Measurements from ENCODE around the gene COL15A1.
A peak's percentile ranks its signal among the peaks of the same experiment; 100 is the strongest.
"Not testable (repeated sequence)": the region's sequence is repeated elsewhere in the genome, so short reads cannot be mapped to it uniquely, and the experiment has no call there.

Gene COL15A1

DNA sequence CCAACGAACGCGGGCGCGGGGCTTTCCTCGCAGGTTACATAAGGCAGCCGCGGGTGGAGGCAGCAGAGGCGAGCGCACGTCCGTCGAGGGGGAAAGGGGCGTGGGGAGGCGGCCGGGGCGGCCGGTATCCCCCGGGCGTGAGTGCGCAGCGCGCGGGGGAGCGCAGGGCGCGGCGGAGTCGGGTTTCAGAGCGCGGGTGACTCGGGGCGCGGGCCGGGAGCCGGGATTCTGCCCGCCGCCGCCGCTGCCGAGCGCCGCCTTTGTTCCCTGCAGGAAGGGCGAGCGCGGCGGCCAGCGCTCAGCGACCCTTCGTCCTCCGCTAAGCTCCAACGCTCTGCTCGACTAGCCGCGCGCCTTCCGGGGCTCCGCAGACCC is at the start of gene COL15A1:
Gene COL15A1, plus strand, starts transcription at position 226 of the 375 bp plus-strand sequence. CDS start 155 bp downstream, outside the sequence.
- peak within 1 kb of the TSS; percentile 51 to 65 for H3K4me3 ChIP-seq (ENCODE audit: low read depth in 1 of 2, low read length in 2 of 2)
- H3K9me3 ChIP-seq (ENCODE audit: control insufficient read depth in 1 of 2, low read length in 2 of 2): no peaks in the 10 kb centered on the region
- peak within 1 kb of the TSS; percentile 43 for H3K27ac ChIP-seq (ENCODE audit: low read depth, low read length)
- H3K9ac ChIP-seq (ENCODE audit: low read depth in 1 of 2, low read length in 2 of 2): peak within 1 kb of the TSS in 1 of 2 donors; percentile 16
- H3K4me1 ChIP-seq (ENCODE audit: control insufficient read depth in 1 of 2, insufficient read depth in 2 of 2, low read length in 2 of 2): no peaks in the 10 kb centered on the region
- H3K27me3 ChIP-seq (ENCODE audit: control insufficient read depth in 1 of 2, insufficient read depth in 2 of 2, low read length in 2 of 2): peaks cover 34 to 38% of the 10 kb centered on the region in 2 donors
- no peaks in the 10 kb centered on the region for H3K36me3 ChIP-seq (ENCODE audit: control insufficient read depth in 1 of 2, insufficient read depth in 2 of 2, low read length in 2 of 2)

- no peak overlapping the region for H3K4me3 ChIP-seq (ENCODE audit: low read depth in 1 of 2, low read length in 2 of 2)
- no peaks in the 10 kb centered on the region for H3K4me1 ChIP-seq (ENCODE audit: control insufficient read depth in 1 of 2, insufficient read depth in 2 of 2, low read length in 2 of 2)
- no peaks in the 10 kb centered on the region for H3K27me3 ChIP-seq (ENCODE audit: control insufficient read depth in 1 of 2, insufficient read depth in 2 of 2, low read length in 2 of 2)
- no peak overlapping the region for H3K27ac ChIP-seq (ENCODE audit: low read depth, low read length)
- no peaks in the 10 kb centered on the region for H3K9me3 ChIP-seq (ENCODE audit: control insufficient read depth in 1 of 2, low read length in 2 of 2)
- H3K36me3 ChIP-seq (ENCODE audit: control insufficient read depth in 1 of 2, insufficient read depth in 2 of 2, low read length in 2 of 2): no peaks in the 10 kb centered on the region
- no peak overlapping the region for H3K9ac ChIP-seq (ENCODE audit: low read depth in 1 of 2, low read length in 2 of 2)
Observed at GRCh38 chr9:98894171-98894570, 49.5 kb upstream of the COL15A1 start.

DNA sequence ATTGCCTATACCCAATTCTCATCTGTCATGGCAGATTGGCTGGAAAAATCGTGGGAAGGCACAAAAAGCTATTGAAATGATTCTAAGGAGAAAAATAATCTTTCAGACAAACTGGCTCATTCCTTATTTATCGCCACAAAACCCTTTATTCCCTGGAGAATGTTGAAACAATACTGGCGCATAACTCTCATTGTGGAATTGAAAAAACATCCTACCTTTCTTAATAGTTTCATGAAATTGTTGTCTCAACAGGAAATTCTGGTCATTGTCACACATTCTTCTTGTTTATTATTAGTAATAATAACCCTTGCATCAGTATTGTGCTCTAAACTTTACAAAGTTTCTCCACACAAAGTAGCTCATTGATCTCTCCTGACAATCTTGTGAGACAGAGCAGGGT is 48.9 kb upstream of the COL15A1 start:
- H3K27me3 ChIP-seq (ENCODE audit: control insufficient read depth in 1 of 2, insufficient read depth in 2 of 2, low read length in 2 of 2): no peaks in the 10 kb centered on the region
- no peaks in the 10 kb centered on the region for H3K4me1 ChIP-seq (ENCODE audit: control insufficient read depth in 1 of 2, insufficient read depth in 2 of 2, low read length in 2 of 2)
- no peak overlapping the region for H3K9ac ChIP-seq (ENCODE audit: low read depth in 1 of 2, low read length in 2 of 2)
- no peaks in the 10 kb centered on the region for H3K36me3 ChIP-seq (ENCODE audit: control insufficient read depth in 1 of 2, insufficient read depth in 2 of 2, low read length in 2 of 2)
- H3K9me3 ChIP-seq (ENCODE audit: control insufficient read depth in 1 of 2, low read length in 2 of 2): no peaks in the 10 kb centered on the region
- no peak overlapping the region for H3K4me3 ChIP-seq (ENCODE audit: low read depth in 1 of 2, low read length in 2 of 2)
- no peak overlapping the region for H3K27ac ChIP-seq (ENCODE audit: low read depth, low read length)

GRCh38 chr9:98896632-98897031 is 47.1 kb upstream of the COL15A1 start:
- H3K27ac ChIP-seq (ENCODE audit: low read depth, low read length): no peak overlapping the region
- no peaks in the 10 kb centered on the region for H3K9me3 ChIP-seq (ENCODE audit: control insufficient read depth in 1 of 2, low read length in 2 of 2)
- H3K4me1 ChIP-seq (ENCODE audit: control insufficient read depth in 1 of 2, insufficient read depth in 2 of 2, low read length in 2 of 2): no peaks in the 10 kb centered on the region
- no peak overlapping the region for H3K4me3 ChIP-seq (ENCODE audit: low read depth in 1 of 2, low read length in 2 of 2)
- H3K9ac ChIP-seq (ENCODE audit: low read depth in 1 of 2, low read length in 2 of 2): no peak overlapping the region
- H3K27me3 ChIP-seq (ENCODE audit: control insufficient read depth in 1 of 2, insufficient read depth in 2 of 2, low read length in 2 of 2): no peaks in the 10 kb centered on the region
- H3K36me3 ChIP-seq (ENCODE audit: control insufficient read depth in 1 of 2, insufficient read depth in 2 of 2, low read length in 2 of 2): no peaks in the 10 kb centered on the region

GRCh38 chr9:98897745-98898144 is 46.0 kb upstream of the COL15A1 start:
- Histone ChIP-seq H3K27me3 (ENCODE audit: control insufficient read depth in 1 of 2, insufficient read depth in 2 of 2, low read length in 2 of 2) (no peaks in the 10 kb centered on the region), H3K9ac (ENCODE audit: low read depth in 1 of 2, low read length in 2 of 2) (no peak overlapping the region), H3K4me1 (ENCODE audit: control insufficient read depth in 1 of 2, insufficient read depth in 2 of 2, low read length in 2 of 2) (no peaks in the 10 kb centered on the region), H3K27ac (ENCODE audit: low read depth, low read length) (no peak overlapping the region), H3K9me3 (ENCODE audit: control insufficient read depth in 1 of 2, low read length in 2 of 2) (no peaks in the 10 kb centered on the region), H3K4me3 (ENCODE audit: low read depth in 1 of 2, low read length in 2 of 2) (no peak overlapping the region), H3K36me3 (ENCODE audit: control insufficient read depth in 1 of 2, insufficient read depth in 2 of 2, low read length in 2 of 2) (no peaks in the 10 kb centered on the region)

DNA sequence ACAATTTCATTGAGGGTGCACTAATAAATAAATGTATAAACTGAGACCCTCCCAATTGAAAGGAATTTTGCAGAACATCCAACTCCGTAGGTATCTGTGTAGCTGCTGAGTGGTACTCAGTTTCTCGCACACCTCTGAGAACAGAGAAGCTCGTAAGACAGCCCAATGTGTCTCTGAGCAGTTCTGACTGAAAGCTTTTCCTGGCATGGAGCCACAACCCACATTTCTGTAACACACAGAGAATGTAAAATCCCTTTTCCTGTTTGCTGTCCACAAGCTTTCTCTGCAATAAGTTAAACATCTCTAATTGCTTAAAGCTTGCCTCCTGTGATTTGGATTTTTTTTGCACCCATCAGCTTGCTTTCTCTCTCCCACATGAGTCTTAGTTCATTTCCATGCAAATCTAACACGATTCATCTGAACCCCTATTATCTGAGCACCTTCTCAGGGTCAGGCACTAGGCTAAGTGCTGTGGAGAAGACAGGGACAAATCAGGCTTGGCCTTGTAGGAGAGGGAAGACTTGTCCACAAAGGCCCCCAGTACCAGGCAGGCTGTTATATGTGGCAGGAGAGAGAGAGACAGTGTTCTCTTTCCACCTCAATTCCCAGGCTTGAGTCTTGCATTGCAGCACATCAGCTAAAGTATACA is 44.2 kb upstream of the COL15A1 start:
- H3K9ac ChIP-seq (ENCODE audit: low read depth in 1 of 2, low read length in 2 of 2): no peak overlapping the region
- no peaks in the 10 kb centered on the region for H3K27me3 ChIP-seq (ENCODE audit: control insufficient read depth in 1 of 2, insufficient read depth in 2 of 2, low read length in 2 of 2)
- no peaks in the 10 kb centered on the region for H3K4me1 ChIP-seq (ENCODE audit: control insufficient read depth in 1 of 2, insufficient read depth in 2 of 2, low read length in 2 of 2)
- H3K27ac ChIP-seq (ENCODE audit: low read depth, low read length): no peak overlapping the region
- no peaks in the 10 kb centered on the region for H3K9me3 ChIP-seq (ENCODE audit: control insufficient read depth in 1 of 2, low read length in 2 of 2)
- no peak overlapping the region for H3K4me3 ChIP-seq (ENCODE audit: low read depth in 1 of 2, low read length in 2 of 2)
- no peaks in the 10 kb centered on the region for H3K36me3 ChIP-seq (ENCODE audit: control insufficient read depth in 1 of 2, insufficient read depth in 2 of 2, low read length in 2 of 2)

DNA sequence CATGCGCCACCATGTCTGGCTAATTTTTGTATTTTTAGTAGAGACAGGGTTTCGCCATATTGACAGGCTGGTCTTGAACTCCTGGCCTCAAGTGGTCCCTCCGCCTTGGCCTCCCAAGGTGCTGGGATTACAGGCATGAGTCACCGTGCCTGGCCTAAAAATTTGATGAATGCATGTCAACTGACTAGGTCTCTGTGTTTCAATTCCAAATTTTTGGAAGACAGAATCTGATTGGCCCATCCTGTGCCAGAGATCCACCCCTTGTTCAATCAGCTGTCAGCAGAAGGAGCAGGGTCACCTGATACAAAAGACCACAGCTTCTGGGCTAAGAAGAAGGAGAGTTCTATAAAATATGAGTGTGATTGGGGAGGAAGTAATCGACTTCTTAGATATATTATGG is 43.5 kb upstream of the COL15A1 start:
- no peak overlapping the region for H3K4me3 ChIP-seq (ENCODE audit: low read depth in 1 of 2, low read length in 2 of 2)
- H3K9me3 ChIP-seq (ENCODE audit: control insufficient read depth in 1 of 2, low read length in 2 of 2): no peaks in the 10 kb centered on the region
- no peaks in the 10 kb centered on the region for H3K4me1 ChIP-seq (ENCODE audit: control insufficient read depth in 1 of 2, insufficient read depth in 2 of 2, low read length in 2 of 2)
- H3K27me3 ChIP-seq (ENCODE audit: control insufficient read depth in 1 of 2, insufficient read depth in 2 of 2, low read length in 2 of 2): no peaks in the 10 kb centered on the region
- H3K27ac ChIP-seq (ENCODE audit: low read depth, low read length): no peak overlapping the region
- no peaks in the 10 kb centered on the region for H3K36me3 ChIP-seq (ENCODE audit: control insufficient read depth in 1 of 2, insufficient read depth in 2 of 2, low read length in 2 of 2)
- no peak overlapping the region for H3K9ac ChIP-seq (ENCODE audit: low read depth in 1 of 2, low read length in 2 of 2)

DNA sequence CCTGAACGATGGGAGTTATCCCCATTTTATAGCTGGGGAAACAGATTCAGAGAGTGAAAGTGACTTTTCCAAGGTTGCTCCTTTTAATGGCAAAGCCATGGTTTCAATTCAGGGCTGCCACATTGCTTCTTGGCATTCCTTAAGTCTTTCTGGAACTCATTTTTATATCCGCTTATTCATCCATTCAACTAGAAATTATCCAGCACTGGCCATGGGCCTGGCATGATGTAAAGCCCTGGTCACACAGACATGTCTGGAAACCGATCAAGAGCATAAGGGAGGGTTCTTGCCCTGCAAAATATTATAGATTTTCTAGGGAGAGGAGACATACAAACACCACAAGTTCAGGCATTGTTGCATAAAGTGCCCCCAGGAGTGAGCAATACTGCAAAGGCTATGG is 43.0 kb upstream of the COL15A1 start:
- Histone ChIP-seq H3K27ac (ENCODE audit: low read depth, low read length) (no peak overlapping the region), H3K9me3 (ENCODE audit: control insufficient read depth in 1 of 2, low read length in 2 of 2) (no peaks in the 10 kb centered on the region), H3K9ac (ENCODE audit: low read depth in 1 of 2, low read length in 2 of 2) (no peak overlapping the region), H3K27me3 (ENCODE audit: control insufficient read depth in 1 of 2, insufficient read depth in 2 of 2, low read length in 2 of 2) (no peaks in the 10 kb centered on the region), H3K4me3 (ENCODE audit: low read depth in 1 of 2, low read length in 2 of 2) (no peak overlapping the region), H3K36me3 (ENCODE audit: control insufficient read depth in 1 of 2, insufficient read depth in 2 of 2, low read length in 2 of 2) (no peaks in the 10 kb centered on the region), H3K4me1 (ENCODE audit: control insufficient read depth in 1 of 2, insufficient read depth in 2 of 2, low read length in 2 of 2) (no peaks in the 10 kb centered on the region)

DNA sequence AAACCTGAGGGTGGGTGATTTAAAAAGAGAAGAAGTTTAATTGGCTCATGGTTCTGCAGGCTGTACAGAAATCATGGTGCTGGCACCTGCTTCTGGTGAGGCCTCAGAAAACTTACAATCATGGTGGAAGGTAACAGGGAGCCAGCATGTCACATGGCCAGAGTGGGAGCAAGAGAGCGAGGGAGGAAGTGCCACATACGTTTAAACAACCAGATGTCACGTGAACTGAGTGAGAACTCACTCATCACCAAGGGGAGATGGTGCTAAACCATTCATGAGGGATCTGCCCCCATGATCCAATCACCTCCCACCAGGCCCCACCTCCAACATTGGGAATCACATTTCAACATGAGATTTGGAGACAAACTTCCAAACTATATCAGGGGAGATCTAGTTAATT is 41.9 kb upstream of the COL15A1 start:
- not testable (repeated sequence) for H3K4me1 ChIP-seq (ENCODE audit: control insufficient read depth in 1 of 2, insufficient read depth in 2 of 2, low read length in 2 of 2); H3K27me3 ChIP-seq (ENCODE audit: control insufficient read depth in 1 of 2, insufficient read depth in 2 of 2, low read length in 2 of 2); H3K36me3 ChIP-seq (ENCODE audit: control insufficient read depth in 1 of 2, insufficient read depth in 2 of 2, low read length in 2 of 2); H3K9me3 ChIP-seq (ENCODE audit: control insufficient read depth in 1 of 2, low read length in 2 of 2); H3K27ac ChIP-seq (ENCODE audit: low read depth, low read length); H3K4me3 ChIP-seq (ENCODE audit: low read depth in 1 of 2, low read length in 2 of 2); H3K9ac ChIP-seq (ENCODE audit: low read depth in 1 of 2, low read length in 2 of 2)

DNA sequence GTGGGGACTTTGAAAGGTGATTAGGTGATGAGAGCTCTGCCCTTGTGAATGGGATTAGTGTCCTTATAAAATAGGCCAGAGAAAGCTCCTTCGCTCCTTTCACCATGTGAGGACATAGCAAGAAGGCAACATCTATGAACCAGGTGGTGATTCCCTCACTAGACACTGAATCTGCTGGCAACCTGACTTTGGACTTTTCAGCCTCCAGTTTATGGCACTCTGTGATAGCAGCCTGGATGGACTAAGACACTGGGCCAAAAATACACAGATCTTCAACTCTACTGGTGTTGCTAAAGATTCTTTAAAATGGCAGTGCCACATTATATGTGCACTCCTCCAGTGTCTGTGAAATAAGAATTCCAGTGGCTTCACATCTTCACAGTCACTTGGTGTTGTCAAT is 41.2 kb upstream of the COL15A1 start:
- Histone ChIP-seq H3K9ac (ENCODE audit: low read depth in 1 of 2, low read length in 2 of 2) (no peak overlapping the region), H3K27me3 (ENCODE audit: control insufficient read depth in 1 of 2, insufficient read depth in 2 of 2, low read length in 2 of 2) (no peaks in the 10 kb centered on the region), H3K4me1 (ENCODE audit: control insufficient read depth in 1 of 2, insufficient read depth in 2 of 2, low read length in 2 of 2) (no peaks in the 10 kb centered on the region)

DNA sequence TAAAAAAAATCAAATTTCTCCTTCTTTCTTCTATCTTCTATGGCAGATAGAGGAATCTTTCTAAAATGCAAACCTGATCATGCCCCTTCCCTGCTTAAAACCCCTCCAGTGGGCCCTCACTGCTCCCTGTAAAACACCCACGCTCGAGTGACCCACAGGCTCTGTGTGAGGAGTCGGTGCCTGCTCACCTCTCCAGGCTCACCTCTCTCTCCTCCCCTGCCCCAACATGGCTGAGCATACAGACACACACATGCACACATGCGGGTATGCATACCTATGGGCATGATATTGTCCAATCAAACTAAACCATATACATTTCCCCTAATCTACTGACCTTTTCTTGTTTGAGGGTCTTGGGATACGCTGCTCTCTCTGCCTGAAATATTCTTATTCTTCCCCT is 40.8 kb upstream of the COL15A1 start:
- peaks cover 0 to under 1% of the 10 kb centered on the region in 2 donors for H3K4me1 ChIP-seq (ENCODE audit: control insufficient read depth in 1 of 2, insufficient read depth in 2 of 2, low read length in 2 of 2)

More for the DNA sequence above, 41.2 kb upstream of the COL15A1 start:
- Histone ChIP-seq H3K27ac (ENCODE audit: low read depth, low read length) (no peak overlapping the region), H3K36me3 (ENCODE audit: control insufficient read depth in 1 of 2, insufficient read depth in 2 of 2, low read length in 2 of 2) (no peaks in the 10 kb centered on the region), H3K9me3 (ENCODE audit: control insufficient read depth in 1 of 2, low read length in 2 of 2) (no peaks in the 10 kb centered on the region), H3K4me3 (ENCODE audit: low read depth in 1 of 2, low read length in 2 of 2) (no peak overlapping the region)

More for the DNA sequence above, 40.8 kb upstream of the COL15A1 start:
- Histone ChIP-seq H3K27me3 (ENCODE audit: control insufficient read depth in 1 of 2, insufficient read depth in 2 of 2, low read length in 2 of 2) (no peaks in the 10 kb centered on the region), H3K36me3 (ENCODE audit: control insufficient read depth in 1 of 2, insufficient read depth in 2 of 2, low read length in 2 of 2) (no peaks in the 10 kb centered on the region), H3K9ac (ENCODE audit: low read depth in 1 of 2, low read length in 2 of 2) (no peak overlapping the region), H3K27ac (ENCODE audit: low read depth, low read length) (no peak overlapping the region), H3K9me3 (ENCODE audit: control insufficient read depth in 1 of 2, low read length in 2 of 2) (no peaks in the 10 kb centered on the region), H3K4me3 (ENCODE audit: low read depth in 1 of 2, low read length in 2 of 2) (no peak overlapping the region)

Data from duodenal mucosa (tissue), 2 donors.